ENCODE data around the gene ARHGAP22.

Gene ARHGAP22

GRCh38 chr10:48508791-48509772 lies 95.8 kb downstream of the ARHGAP22 start:
- no peak for DNase-seq

GRCh38 chr10:48507933-48508790 lies 96.7 kb downstream of the ARHGAP22 start:
- peak; percentile 75 for DNase-seq

- DNase-seq, result no peak
These were observed 97.4 kb downstream of the ARHGAP22 start for GRCh38 chr10:48507494-48507893.

GRCh38 chr10:48506147-48506917 lies 98.5 kb downstream of the ARHGAP22 start:
- peak; percentile 69 for DNase-seq

GRCh38 chr10:48505394-48506112 lies 99.3 kb downstream of the ARHGAP22 start:
- DNase-seq, result peak; percentile 16

GRCh38 chr10:48504141-48504885 lies 100.6 kb downstream of the ARHGAP22 start:
- no peak for DNase-seq

- DNase-seq, result no peak
These were observed 101.5 kb downstream of the ARHGAP22 start for GRCh38 chr10:48503293-48503911.

GRCh38 chr10:48502791-48503190 lies 102.1 kb downstream of the ARHGAP22 start:
- no peak for DNase-seq

- no peak for DNase-seq
These were observed 102.8 kb downstream of the ARHGAP22 start for GRCh38 chr10:48501787-48502771.

- DNase-seq, result peak; percentile 40
These were observed 103.6 kb downstream of the ARHGAP22 start for GRCh38 chr10:48501226-48501625.

GRCh38 chr10:48500771-48501170 lies 104.1 kb downstream of the ARHGAP22 start:
- no peak for DNase-seq

- DNase-seq, result no peak
These were observed 105.8 kb downstream of the ARHGAP22 start for GRCh38 chr10:48498940-48499510.

GRCh38 chr10:48497780-48498770 lies 106.8 kb downstream of the ARHGAP22 start:
- DNase-seq, result no peak

GRCh38 chr10:48496831-48497779 lies 107.8 kb downstream of the ARHGAP22 start:
- peak; percentile 15 for DNase-seq

- DNase-seq, result no peak
These were observed 108.6 kb downstream of the ARHGAP22 start for GRCh38 chr10:48496105-48496830.
